Central memory CD4-positive, alpha-beta T cell (primary cell): ENCODE results near the gene SMIM11.
"Not testable (repeated sequence)": the region's sequence is repeated elsewhere in the genome, so short reads cannot be mapped to it uniquely, and the experiment has no call there.

Source experiments
- DNase-seq: peaks from one replicate; pipeline ENCODE4 v3.0.0; 2022

Gene SMIM11

DNA sequence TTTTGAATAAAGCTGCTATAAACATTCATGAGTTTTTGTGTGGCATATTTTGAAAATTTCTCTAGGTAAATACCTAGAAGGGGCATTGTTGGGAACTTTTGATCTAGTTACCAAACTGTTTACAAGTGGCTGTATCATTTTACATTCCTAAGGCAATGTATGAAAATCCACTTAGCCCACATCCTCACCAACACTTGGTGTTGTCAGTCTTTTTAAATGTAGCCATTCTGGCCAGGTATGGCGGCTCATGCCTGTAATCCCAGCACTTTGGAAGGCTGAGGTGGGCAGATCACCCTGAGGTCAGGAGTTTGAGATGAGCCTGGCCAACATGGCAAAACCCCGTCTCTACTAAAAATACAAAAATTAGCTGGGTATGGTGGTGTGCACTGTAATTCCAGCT lies 17.4 kb upstream of the SMIM11 start:
- no peak for DNase-seq

DNA sequence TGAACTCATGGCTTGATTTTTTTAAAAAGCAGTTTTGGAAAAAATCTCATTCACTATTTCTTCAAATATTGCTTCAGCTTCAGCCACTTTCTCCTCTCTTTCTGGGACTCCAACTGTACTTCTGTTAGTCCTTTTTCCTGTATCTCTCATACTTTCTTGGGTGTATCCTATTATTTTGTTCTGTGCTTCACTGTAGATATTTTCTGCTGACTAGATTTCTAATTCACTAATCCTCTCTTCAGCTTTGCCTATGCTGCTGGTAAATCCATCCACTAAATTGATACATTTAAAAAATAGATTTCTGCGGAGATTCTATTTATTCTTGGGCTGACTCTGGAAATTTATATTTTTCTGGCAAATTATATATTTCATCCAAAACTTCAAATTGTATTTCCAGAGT lies 16.4 kb upstream of the SMIM11 start:
- no peak for DNase-seq

DNA sequence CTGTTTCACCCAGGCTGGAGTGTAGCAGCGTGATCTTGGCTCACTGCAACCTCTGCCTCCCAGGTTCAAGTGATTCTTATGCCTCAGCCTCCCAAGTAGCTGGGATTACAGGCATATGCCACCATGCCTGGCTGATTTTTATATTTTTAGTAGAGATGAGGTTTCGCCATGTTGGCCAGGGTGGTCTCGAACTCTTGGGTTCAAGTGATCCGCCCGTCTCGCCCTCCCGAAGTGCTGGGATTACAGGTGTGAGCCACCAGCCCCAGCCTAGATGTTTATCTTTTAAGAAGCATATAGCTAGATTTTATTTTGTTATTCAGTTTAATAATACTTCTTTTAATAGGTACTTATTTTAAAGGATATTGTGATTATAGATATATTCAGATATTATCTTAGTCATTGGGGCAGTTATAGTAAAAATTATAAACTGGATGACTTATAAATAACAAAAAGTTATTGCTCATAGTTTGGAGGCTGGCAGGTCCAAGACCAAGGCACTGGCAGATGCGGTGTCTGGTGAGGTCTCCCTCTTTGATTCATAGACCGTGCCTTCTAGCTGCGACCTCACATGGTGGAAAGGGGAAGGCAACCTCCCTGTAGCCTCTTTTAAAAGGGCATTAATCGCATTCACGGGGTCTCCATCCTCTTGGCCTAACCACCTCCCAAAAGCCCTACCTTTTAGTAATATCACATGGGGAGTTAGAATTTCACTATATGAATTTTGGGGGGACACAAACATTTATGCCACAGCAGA lies 14.6 kb upstream of the SMIM11 start:
- DNase-seq = no peak

DNA sequence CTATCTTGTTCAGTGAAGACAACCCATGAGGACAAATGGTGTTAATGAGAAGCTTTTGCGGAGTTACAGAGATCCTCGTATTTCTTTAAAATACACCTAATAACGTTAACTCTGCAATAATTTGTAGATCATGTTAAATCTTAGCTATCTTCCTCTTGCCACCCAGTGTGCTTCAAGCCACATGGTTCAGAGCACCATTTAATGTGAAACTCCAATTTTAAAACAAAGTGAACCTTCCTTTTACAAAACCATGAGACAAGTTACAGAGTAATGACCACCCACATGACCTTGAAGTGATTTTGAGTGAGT lies 13.2 kb upstream of the SMIM11 start:
- no peak for DNase-seq

DNA sequence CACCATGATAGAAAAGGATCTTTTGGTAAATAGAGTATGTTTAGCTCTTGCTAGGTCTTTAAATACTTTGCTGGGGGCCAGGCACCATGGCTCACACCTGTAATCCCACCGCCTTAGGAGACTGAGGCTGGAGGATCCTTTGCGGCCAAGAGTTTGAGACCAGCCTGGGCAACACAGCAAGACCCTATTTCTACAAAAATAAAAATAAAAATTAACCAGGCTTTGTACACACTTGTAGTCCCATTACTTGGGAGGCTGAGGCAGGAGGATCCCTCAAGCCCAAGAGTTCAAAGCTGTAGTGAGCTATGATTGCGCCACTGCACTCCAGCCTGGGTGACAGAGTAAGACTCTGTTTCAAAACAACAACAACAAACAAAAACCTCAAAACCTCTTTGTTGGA lies 12.6 kb upstream of the SMIM11 start:
- DNase-seq = no peak

DNA sequence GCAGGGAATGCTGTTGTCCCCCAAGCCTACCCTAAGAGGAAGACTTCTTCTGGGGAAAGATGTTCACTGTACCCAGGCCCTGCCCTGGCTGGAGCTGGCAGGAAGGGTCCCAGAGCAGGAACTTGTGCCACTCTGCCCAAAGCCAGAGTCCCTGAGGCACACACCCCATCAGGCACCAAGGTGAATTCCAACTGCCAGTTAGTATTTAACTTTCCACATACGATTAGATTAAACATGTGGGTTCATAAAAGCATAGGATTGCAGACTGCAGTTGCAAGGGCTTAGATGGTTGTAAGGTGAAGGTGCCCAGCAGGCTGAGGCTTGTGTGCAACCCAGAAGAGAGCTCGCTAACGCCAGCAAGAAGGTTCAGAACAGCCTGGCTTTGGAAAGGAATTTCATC lies 11.6 kb upstream of the SMIM11 start, which contains the start of gene KCNE2:
KCNE2 (plus strand) TSS at position 274 of the 400 bp plus-strand sequence. CDS start 6,473 bp downstream, outside the sequence.
- no peak for DNase-seq

DNA sequence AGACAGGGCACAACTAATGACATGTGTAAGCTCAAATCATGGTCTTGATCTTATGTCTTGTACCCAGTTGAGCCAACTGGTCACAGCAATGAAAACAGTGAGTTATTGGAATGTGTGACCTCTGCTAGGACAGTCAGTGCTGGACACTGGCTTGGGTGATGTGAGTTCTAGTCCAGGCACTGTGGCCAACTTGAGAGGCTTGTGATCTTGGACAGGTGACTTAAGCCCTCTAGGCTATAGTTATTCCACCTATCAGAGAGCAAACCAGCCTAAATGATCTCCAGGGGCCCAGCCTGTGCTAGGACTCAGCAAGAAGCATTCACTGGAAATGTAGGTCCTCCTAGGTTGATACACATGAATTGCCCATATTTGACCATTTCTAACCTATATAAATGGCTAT lies 10.4 kb upstream of the SMIM11 start:
- no peak for DNase-seq

DNA sequence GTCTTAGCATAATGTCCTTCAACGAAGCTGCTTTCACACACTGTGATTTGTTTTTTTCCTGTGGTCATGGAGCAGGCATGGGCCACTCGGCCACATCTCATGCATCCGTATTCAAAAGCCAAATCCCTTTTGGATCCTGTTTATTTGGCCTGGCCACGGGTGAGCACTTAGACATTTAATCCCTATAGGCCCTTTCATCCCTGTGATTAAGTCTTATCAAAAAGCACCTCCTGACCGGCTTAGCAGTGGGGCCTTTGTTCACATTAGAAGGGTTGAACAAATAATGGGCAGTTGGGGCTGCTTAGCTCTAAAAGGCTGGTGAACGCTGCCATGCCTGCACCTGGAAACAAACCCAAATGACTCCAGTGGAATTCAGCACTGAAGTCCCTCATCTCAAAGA lies 9.5 kb upstream of the SMIM11 start:
- no peak for DNase-seq

DNA sequence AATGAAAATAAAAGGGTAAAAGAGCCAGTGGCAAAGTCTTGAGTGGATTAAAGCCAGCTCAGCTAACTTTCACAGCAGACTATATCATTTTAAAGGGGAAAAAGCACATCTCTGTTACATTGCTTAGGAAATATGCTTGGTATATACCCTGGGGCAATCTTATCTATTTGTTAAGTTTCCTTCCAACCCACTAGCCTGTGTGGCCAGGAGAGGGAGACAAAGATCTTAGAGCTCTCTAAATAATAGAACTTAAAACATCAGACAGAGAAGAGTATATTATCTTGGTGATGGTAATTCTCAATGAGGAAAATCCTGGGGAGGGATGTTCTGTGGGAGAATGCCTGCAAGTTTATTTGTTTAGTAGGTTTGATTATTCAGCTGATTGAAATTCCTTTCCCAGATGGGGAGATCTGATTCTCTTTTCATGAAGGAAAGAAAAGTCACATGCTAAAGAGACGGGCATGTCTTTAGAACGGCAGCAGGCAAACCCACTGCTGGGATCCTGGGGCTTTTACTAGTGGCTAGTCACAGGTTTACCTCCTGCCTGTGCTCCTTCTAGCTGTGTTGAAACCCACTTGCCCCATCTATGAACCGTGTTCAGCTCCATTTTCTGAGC lies 7.9 kb upstream of the SMIM11 start:
- DNase-seq = peak; percentile 12

DNA sequence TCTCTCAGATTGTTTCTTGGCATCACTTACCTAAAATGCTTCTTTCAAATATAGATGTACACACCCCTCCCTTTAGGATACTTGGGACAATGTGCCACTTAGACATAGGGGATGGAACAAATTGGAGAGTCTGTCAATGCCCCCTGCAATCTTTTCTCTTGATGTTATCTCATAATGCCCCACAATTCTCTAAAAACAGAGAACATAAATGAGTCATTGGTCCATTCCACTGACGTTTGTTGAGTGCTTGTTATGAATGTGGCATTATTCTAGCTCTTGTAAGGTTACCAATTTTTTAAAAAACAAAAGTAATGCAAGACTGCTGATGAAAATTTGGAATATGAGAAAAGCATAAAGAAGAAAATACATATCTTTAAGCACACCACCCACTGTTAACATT lies 5.6 kb upstream of the SMIM11 start:
- DNase-seq = no peak

DNA sequence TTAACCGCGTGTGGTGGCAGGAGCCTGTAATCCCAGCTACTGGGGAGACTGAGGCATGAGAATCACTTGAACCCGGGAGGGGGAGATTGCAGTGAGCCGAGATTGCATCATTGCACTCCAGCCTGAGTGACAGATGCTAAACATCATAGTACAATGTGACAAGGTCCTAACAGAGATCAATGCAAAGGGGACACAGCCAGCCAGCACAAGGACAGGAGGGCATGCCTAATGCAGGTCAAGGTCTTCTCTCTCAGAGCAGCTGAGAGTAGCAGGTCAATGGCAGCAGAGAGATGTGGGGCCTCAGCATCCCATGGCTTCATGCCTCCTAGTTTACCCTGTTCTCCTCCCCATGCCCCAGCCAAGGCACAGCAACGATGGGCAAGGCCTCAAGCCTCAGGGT lies 3.0 kb upstream of the SMIM11 start:
- DNase-seq = no peak

DNA sequence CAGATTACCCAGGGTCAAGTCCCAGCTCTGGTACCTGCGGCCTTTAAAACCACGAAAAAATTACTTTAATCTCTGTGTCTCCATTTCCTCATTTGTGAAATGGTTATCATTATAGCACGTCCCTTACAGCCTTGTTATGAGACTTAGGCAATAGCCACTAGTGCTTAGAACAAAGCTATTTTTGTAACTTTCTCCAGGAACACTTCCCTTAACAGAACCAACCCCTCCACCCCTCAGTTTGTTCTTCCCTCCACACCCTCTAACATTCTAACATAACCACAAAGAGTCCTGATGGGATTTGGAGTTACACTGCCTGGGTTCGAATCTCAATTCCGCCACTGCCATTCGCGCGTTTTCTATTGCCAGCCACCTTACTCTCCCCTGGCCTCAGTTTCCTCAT lies 845 bp upstream of the SMIM11 start:
- DNase-seq = not testable (repeated sequence)

DNA sequence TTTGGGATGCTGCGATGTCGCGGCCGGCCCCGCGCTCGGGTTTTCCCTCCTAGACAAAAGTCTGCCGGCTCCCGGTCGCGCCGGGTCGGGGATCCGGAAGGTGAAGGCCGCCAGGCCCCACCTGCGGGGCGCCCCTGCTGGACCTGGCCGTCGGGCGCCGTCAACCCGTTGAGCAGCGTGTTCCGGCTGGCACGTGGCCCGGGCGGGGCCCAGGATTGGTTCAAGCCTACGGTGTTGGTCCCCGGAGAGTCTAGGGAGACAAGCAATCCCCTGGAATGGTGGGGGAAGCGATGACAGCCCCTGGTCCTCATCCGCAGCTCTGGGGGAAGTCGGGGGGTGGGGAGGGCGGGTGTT lies 289 bp downstream of the SMIM11 start:
- not testable (repeated sequence) for DNase-seq

DNA sequence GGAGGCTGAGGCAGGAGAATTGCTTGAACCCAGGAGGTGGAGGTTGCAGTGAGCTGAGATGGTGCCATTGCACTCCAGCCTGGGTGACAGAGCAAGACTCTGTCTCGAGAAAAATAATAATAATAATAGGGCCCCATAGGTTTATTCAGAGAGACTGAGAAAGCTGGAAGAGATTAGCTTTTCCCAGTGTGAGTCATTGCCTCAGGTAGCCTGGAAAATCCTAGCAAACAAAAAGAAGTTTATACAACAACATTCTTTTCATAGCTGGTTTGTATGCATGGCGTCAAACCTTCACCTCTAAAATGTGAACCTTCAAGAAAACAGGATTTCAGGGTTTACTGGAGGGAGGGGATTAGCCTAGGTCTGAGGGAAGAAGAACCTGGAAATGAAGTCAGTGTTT lies 7.8 kb downstream of the SMIM11 start:
- DNase-seq = not testable (repeated sequence)

DNA sequence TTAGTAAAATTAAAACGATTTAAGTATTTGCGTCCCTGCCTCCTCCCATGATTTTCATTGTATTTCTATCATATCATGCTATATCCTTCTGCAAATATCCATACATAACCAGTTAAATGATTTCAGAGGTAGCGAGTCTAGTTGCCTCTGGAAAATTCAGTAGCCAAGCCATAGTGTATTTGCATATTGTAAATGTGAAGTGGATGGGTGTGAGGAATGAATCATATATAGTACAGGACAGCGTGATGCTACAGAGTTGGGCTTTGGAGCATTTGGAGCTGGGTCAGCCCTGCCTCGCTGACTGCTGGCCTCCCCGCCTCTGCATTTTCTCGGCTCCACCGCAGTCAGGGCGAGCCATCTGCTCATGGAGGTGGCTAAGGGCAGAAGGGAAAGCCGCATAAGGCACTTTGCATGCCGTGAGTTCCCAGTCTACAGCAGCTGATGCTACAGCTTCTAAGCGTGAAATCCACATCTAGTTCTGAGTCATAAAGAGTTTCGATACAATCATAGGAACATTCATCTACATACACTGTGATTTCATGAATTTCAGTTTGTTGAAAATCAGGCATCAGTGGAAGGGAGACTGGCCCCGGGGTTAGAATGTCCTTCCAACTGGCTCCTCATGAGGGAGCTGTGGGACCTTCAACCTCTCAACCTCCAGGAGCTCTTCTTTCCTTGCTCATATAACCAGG lies 8.6 kb downstream of the SMIM11 start:
- not testable (repeated sequence) for DNase-seq

DNA sequence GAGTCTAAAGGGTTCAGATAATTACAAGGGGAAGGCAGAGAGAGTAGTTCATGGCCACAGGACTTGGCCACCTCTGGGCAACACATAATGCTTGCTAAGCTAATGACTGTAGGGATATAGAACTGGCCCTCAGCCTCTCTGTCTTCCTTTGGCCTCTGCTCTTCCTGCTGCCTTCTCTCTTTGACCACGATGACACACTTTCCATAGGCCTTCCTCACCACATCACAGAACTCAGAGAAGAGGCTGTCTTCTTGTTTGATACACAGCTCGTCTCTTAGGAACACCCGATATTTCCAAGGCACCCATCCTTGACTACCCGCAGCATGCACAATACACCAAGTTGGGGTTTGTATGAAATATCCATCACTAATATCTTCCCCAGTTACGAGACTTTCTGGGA lies 25.2 kb downstream of the SMIM11 start:
- DNase-seq = not testable (repeated sequence)

DNA sequence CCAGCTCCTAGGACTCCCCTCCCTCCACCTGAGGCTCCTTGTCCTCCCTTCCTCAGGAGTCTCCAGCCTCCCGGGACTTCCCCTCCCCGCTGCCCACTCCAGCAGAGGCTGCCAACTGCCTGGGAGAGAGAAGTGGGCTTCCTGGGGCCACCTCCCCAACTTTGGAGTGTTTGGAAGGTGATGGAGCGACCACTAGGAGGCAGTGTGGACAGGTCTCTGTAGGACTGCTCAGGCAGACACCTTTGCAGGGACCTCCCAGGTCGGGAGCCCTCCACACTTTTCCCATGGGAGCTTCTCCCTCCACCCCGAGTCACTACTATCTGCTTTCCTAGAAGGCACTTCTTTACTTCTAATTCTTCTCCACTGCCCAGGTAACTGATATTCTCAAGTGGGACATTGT lies 29.4 kb downstream of the SMIM11 start:
- DNase-seq = not testable (repeated sequence)

DNA sequence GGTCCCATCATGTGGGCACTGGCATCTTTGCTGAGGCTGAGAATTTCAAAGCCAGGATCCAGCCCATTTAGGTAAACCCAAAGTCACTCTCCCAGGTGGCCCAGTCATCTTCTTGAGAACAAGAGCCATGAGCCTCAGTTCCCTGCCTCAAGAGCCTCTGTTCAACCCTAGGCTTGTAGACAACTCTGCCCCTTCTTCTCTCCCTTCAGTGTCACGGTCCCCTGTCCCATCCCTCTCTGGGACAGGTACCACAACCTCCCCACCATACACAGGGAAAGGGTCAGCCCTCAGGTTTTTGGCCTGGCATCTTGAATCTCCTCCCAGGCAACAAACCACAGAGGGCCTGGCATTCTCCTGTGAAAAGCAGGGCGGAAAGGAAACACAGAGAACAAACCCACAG lies 30.4 kb downstream of the SMIM11 start:
- not testable (repeated sequence) for DNase-seq

DNA sequence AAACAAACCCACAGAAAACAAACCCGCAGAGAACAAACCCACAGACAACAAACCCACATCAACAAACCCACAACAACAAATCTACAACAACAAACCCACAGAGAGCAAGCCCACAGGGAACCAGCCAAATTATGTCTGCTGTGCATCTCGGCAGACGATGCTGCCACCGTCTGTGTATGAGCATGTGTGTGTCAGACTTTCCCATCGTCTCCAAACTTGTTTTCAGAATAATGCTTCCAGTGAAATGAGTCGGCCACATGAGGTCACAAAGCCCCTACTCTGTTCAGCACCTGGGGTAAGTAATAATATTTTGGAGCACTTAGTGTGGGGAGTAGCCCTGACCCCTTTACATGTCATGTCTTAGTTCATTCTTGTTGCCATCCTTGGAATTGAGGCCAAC lies 30.8 kb downstream of the SMIM11 start:
- DNase-seq = not testable (repeated sequence)

DNA sequence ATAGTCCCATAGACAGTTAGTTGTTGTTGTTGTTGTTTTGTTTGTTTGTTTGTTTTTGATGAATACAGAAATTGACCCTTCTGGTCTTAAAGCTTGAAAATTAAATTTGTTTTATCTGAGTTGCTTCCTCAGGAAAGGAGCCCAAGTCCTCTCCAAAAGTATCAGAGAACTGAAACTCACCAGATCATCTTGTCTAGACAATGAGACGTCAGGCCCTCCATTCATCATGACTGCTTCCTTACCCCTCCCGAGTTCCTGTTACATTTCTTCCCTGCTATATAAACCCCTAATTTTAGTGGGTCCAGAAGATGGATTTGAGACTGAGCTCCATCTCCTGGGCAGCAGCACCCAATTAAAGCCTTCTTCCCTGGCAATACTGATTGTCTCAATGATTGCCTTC lies 31.4 kb downstream of the SMIM11 start:
- not testable (repeated sequence) for DNase-seq

DNA sequence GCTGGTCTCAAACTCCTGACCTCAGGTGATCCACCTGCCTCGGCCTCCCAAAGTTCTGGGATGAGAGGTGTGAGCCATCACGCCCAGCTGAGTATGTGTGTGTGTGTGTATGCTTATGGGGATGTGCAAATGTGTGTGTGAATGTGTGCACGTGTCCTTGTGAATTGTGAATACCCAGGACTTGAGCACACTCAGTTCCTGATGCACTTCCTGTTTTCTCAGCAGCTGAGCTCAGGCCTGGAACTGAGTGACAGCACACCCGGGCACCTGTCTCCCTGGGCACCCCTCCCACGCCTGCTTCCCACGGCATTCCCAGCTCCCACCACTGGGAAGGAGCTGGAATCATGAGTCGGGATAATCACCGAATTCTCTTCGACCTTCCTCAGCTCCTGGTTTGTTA lies 32.0 kb downstream of the SMIM11 start:
- DNase-seq = not testable (repeated sequence)

DNA sequence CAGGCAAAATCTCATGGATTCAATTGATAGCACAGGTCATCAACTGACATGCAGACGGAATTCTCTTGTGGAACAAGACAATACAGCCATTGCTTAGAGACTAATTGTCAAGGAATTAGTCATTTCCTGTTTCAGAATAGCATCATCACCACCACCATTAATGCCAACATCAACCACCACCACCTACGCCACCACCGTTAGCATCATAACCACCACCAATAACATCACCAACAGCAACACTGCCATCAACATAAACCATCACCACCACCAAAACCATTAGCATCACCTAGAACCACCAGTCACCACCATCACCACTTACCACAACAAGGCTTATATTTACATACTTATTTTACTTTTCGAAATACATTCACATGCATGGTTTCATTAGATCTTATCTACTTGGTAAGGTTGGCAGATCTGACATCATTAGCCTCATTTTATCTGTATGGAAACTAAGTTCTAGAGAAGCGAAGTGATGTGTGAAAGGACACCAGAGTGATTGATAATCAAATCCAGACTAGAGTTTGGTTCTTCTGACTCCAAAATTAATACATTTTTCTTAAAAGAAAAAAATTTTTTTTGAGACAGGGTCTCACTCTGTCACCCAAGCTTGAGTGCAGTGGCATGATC lies 42.3 kb downstream of the SMIM11 start:
- DNase-seq = not testable (repeated sequence)

DNA sequence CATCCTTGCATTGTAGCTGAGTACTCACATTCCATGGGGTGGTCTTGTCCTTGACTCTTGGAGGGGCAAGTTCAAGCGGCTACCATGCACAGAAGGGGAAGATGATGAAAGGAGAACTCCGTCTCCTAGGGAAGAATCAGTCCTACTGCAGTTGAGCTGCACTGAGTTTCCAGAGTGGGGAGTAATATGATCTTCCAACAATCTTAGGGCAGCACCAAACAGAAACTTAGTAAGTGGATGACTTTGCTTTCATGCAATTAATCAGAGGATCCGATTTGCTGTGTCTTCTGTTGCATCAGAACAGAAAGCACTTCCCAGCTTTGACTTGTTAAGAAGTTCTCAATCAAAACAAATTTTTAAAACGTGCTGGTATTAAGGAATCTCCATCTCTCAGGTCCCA lies 48.5 kb downstream of the SMIM11 start, which contains the start of gene SMIM34:
SMIM34 (minus strand) TSS at position 147 of the 400 bp plus-strand sequence; CDS start at position 35, 112 bp downstream.
- not testable (repeated sequence) for DNase-seq

DNA sequence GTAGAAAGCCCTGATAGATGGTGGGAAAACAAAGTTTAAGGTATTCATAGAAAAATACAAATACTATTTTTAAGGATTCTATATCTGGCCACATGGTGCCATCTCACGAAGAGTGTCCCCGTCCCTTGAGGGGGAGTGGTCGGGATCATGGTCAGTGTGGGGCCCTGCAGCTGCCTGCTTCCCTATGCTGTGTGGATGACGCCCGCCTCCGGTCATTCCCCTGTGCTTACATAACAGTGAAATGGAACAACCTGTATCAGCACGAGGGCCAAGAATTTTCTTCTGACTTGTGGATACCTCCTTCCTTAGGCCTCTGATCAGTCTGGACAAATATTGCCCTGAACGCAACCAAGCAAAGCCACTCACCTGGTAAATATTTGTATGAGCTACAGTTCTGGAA lies 52.0 kb downstream of the SMIM11 start:
- DNase-seq = not testable (repeated sequence)
